ENCODE measurements around the gene KRT4.

The KRT4 gene

GRCh38 chr12:52779914-52780313, 34.0 kb downstream of the KRT4 start:
- Histone ChIP-seq H3K23ac (ENCODE audit: low read length) (no peak overlapping the region), H2BK120ac (ENCODE audit: low read depth, low read length) (no peak overlapping the region), H4K5ac (ENCODE audit: low read length) (no peak overlapping the region), H3K27me3 (ENCODE audit: insufficient read depth, low read length, poor library complexity) (no peaks in the 10 kb centered on the region), H3K4me2 (ENCODE audit: low read length) (no peak overlapping the region), H3K79me1 (ENCODE audit: low read length) (no peaks in the 10 kb centered on the region), H4K8ac (ENCODE audit: low read depth, low read length) (no peak overlapping the region), H3K56ac (ENCODE audit: low read length) (no peak overlapping the region), H2BK15ac (replicated peaks; ENCODE audit: low read depth) (no peak overlapping the region), H2AK5ac (ENCODE audit: low read length) (no peak overlapping the region), H3K79me2 (ENCODE audit: control insufficient read depth, insufficient read depth, low read length) (no peaks in the 10 kb centered on the region), H3K36me3 (ENCODE audit: control insufficient read depth, insufficient read depth, low read length) (no peaks in the 10 kb centered on the region), H2BK5ac (ENCODE audit: low read length) (no peak overlapping the region), H3K9ac (ENCODE audit: low read length) (no peak overlapping the region), H3K4ac (ENCODE audit: low read depth, low read length) (no peak overlapping the region), H3K4me3 (ENCODE audit: low read length) (no peak overlapping the region), H3K18ac (ENCODE audit: low read length) (no peak overlapping the region), H3K4me1 (ENCODE audit: control insufficient read depth, low read depth, low read length) (no peaks in the 10 kb centered on the region), H3K27ac (ENCODE audit: low read depth, low read length) (no peak overlapping the region)
- no CpG with 5 or more reads among the region's 6 CpGs for WGBS (ENCODE audit: extremely low coverage, insufficient coverage, low lambda C conversion rate)
- DNase-seq = no peak

GRCh38 chr12:52778833-52779232, 35.1 kb downstream of the KRT4 start:
- Histone ChIP-seq H3K4me3 (ENCODE audit: low read length) (no peak overlapping the region), H4K8ac (ENCODE audit: low read depth, low read length) (no peak overlapping the region), H3K27me3 (ENCODE audit: insufficient read depth, low read length, poor library complexity) (no peaks in the 10 kb centered on the region), H3K79me2 (ENCODE audit: control insufficient read depth, insufficient read depth, low read length) (no peaks in the 10 kb centered on the region), H2AK5ac (ENCODE audit: low read length) (no peak overlapping the region), H4K5ac (ENCODE audit: low read length) (no peak overlapping the region), H3K27ac (ENCODE audit: low read depth, low read length) (no peak overlapping the region), H3K23ac (ENCODE audit: low read length) (no peak overlapping the region), H2BK120ac (ENCODE audit: low read depth, low read length) (no peak overlapping the region), H3K36me3 (ENCODE audit: control insufficient read depth, insufficient read depth, low read length) (no peaks in the 10 kb centered on the region), H2BK5ac (ENCODE audit: low read length) (no peak overlapping the region), H2BK15ac (replicated peaks; ENCODE audit: low read depth) (no peak overlapping the region), H3K4me1 (ENCODE audit: control insufficient read depth, low read depth, low read length) (no peaks in the 10 kb centered on the region), H3K79me1 (ENCODE audit: low read length) (no peaks in the 10 kb centered on the region), H3K4me2 (ENCODE audit: low read length) (no peak overlapping the region), H3K9ac (ENCODE audit: low read length) (no peak overlapping the region), H3K4ac (ENCODE audit: low read depth, low read length) (no peak overlapping the region), H3K18ac (ENCODE audit: low read length) (no peak overlapping the region), H3K56ac (ENCODE audit: low read length) (no peak overlapping the region)
- no peak for DNase-seq
- WGBS (ENCODE audit: extremely low coverage, insufficient coverage, low lambda C conversion rate) = no CpG with 5 or more reads among the region's 2 CpGs

GRCh38 chr12:52777566-52777965, 36.4 kb downstream of the KRT4 start:
- no peak overlapping the region for H3K27ac ChIP-seq (ENCODE audit: low read depth, low read length)
- H4K5ac ChIP-seq (ENCODE audit: low read length) = no peak overlapping the region
- no peak overlapping the region for H2AK5ac ChIP-seq (ENCODE audit: low read length)
- H3K4me3 ChIP-seq (ENCODE audit: low read length) = no peak overlapping the region
- no peak overlapping the region for H3K4me2 ChIP-seq (ENCODE audit: low read length)
- H3K36me3 ChIP-seq (ENCODE audit: control insufficient read depth, insufficient read depth, low read length) = no peaks in the 10 kb centered on the region
- H3K79me1 ChIP-seq (ENCODE audit: low read length) = no peaks in the 10 kb centered on the region
- no peak overlapping the region for H3K9ac ChIP-seq (ENCODE audit: low read length)
- H3K23ac ChIP-seq (ENCODE audit: low read length) = no peak overlapping the region
- no peaks in the 10 kb centered on the region for H3K79me2 ChIP-seq (ENCODE audit: control insufficient read depth, insufficient read depth, low read length)
- no peak overlapping the region for H2BK5ac ChIP-seq (ENCODE audit: low read length)
- no peak overlapping the region for H3K18ac ChIP-seq (ENCODE audit: low read length)
- H3K56ac ChIP-seq (ENCODE audit: low read length) = no peak overlapping the region
- H3K4ac ChIP-seq (ENCODE audit: low read depth, low read length) = no peak overlapping the region
- no peak overlapping the region for H4K8ac ChIP-seq (ENCODE audit: low read depth, low read length)
- H3K4me1 ChIP-seq (ENCODE audit: control insufficient read depth, low read depth, low read length) = no peaks in the 10 kb centered on the region
- no peak for DNase-seq
- no peaks in the 10 kb centered on the region for H3K27me3 ChIP-seq (ENCODE audit: insufficient read depth, low read length, poor library complexity)
- H2BK15ac ChIP-seq (replicated peaks; ENCODE audit: low read depth) = no peak overlapping the region
- WGBS (ENCODE audit: extremely low coverage, insufficient coverage, low lambda C conversion rate) = no CpG with 5 or more reads among the region's 4 CpGs
- no peak overlapping the region for H2BK120ac ChIP-seq (ENCODE audit: low read depth, low read length)

GRCh38 chr12:52776913-52777395, 37.0 kb downstream of the KRT4 start, which contains the start of gene KRT76:
TSS of gene KRT76 (minus strand) at chr12:52777345. CDS start at chr12:52777291, 54 bp downstream.
- no peaks in the 10 kb centered on the region for H3K27me3 ChIP-seq (ENCODE audit: insufficient read depth, low read length, poor library complexity)
- H3K4me2 ChIP-seq (ENCODE audit: low read length) = no peak within 1 kb of the TSS
- no peak within 1 kb of the TSS for H2BK15ac ChIP-seq (replicated peaks; ENCODE audit: low read depth)
- H3K4me3 ChIP-seq (ENCODE audit: low read length) = no peak within 1 kb of the TSS
- H3K23ac ChIP-seq (ENCODE audit: low read length) = no peak within 1 kb of the TSS
- no peak within 1 kb of the TSS for H3K56ac ChIP-seq (ENCODE audit: low read length)
- WGBS (ENCODE audit: extremely low coverage, insufficient coverage, low lambda C conversion rate) = no CpG with 5 or more reads among the region's 8 CpGs
- H2AK5ac ChIP-seq (ENCODE audit: low read length) = no peak within 1 kb of the TSS
- no peak within 1 kb of the TSS for H2BK5ac ChIP-seq (ENCODE audit: low read length)
- no peak for DNase-seq
- H3K79me2 ChIP-seq (ENCODE audit: control insufficient read depth, insufficient read depth, low read length) = no peaks in the 10 kb centered on the region
- H4K8ac ChIP-seq (ENCODE audit: low read depth, low read length) = no peak within 1 kb of the TSS
- no peaks in the 10 kb centered on the region for H3K79me1 ChIP-seq (ENCODE audit: low read length)
- H3K4me1 ChIP-seq (ENCODE audit: control insufficient read depth, low read depth, low read length) = no peaks in the 10 kb centered on the region
- H4K5ac ChIP-seq (ENCODE audit: low read length) = no peak within 1 kb of the TSS
- no peak within 1 kb of the TSS for H2BK120ac ChIP-seq (ENCODE audit: low read depth, low read length)
- H3K9ac ChIP-seq (ENCODE audit: low read length) = no peak within 1 kb of the TSS
- no peak within 1 kb of the TSS for H3K27ac ChIP-seq (ENCODE audit: low read depth, low read length)
- no peak within 1 kb of the TSS for H3K4ac ChIP-seq (ENCODE audit: low read depth, low read length)
- H3K18ac ChIP-seq (ENCODE audit: low read length) = no peak within 1 kb of the TSS
- no peaks in the 10 kb centered on the region for H3K36me3 ChIP-seq (ENCODE audit: control insufficient read depth, insufficient read depth, low read length)

- Histone ChIP-seq H2BK5ac (ENCODE audit: low read length) (no peak overlapping the region), H3K56ac (ENCODE audit: low read length) (no peak overlapping the region), H3K4me2 (ENCODE audit: low read length) (no peak overlapping the region), H3K23ac (ENCODE audit: low read length) (no peak overlapping the region), H3K36me3 (ENCODE audit: control insufficient read depth, insufficient read depth, low read length) (no peaks in the 10 kb centered on the region), H2AK5ac (ENCODE audit: low read length) (no peak overlapping the region), H3K79me2 (ENCODE audit: control insufficient read depth, insufficient read depth, low read length) (no peaks in the 10 kb centered on the region), H2BK15ac (replicated peaks; ENCODE audit: low read depth) (no peak overlapping the region), H3K27me3 (ENCODE audit: insufficient read depth, low read length, poor library complexity) (no peaks in the 10 kb centered on the region), H3K18ac (ENCODE audit: low read length) (no peak overlapping the region), H2BK120ac (ENCODE audit: low read depth, low read length) (no peak overlapping the region), H3K4me3 (ENCODE audit: low read length) (no peak overlapping the region), H3K79me1 (ENCODE audit: low read length) (no peaks in the 10 kb centered on the region), H3K9ac (ENCODE audit: low read length) (no peak overlapping the region), H4K8ac (ENCODE audit: low read depth, low read length) (no peak overlapping the region), H4K5ac (ENCODE audit: low read length) (no peak overlapping the region), H3K27ac (ENCODE audit: low read depth, low read length) (no peak overlapping the region), H3K4ac (ENCODE audit: low read depth, low read length) (no peak overlapping the region), H3K4me1 (ENCODE audit: control insufficient read depth, low read depth, low read length) (no peaks in the 10 kb centered on the region)
- WGBS (ENCODE audit: extremely low coverage, insufficient coverage, low lambda C conversion rate) = no CpG with 5 or more reads among the region's 5 CpGs
- DNase-seq = no peak
Observed at GRCh38 chr12:52776435-52776834, 37.5 kb downstream of the KRT4 start.

GRCh38 chr12:52774629-52775250, 39.2 kb downstream of the KRT4 start:
- Histone ChIP-seq H3K79me1 (ENCODE audit: low read length) (no peaks in the 10 kb centered on the region), H2BK5ac (ENCODE audit: low read length) (no peak overlapping the region), H3K36me3 (ENCODE audit: control insufficient read depth, insufficient read depth, low read length) (no peaks in the 10 kb centered on the region), H3K79me2 (ENCODE audit: control insufficient read depth, insufficient read depth, low read length) (no peaks in the 10 kb centered on the region), H3K4me3 (ENCODE audit: low read length) (no peak overlapping the region), H3K9ac (ENCODE audit: low read length) (no peak overlapping the region), H3K23ac (ENCODE audit: low read length) (no peak overlapping the region), H2BK120ac (ENCODE audit: low read depth, low read length) (no peak overlapping the region), H2BK15ac (replicated peaks; ENCODE audit: low read depth) (no peak overlapping the region), H3K4ac (ENCODE audit: low read depth, low read length) (no peak overlapping the region), H4K8ac (ENCODE audit: low read depth, low read length) (no peak overlapping the region), H3K27me3 (ENCODE audit: insufficient read depth, low read length, poor library complexity) (no peaks in the 10 kb centered on the region), H3K56ac (ENCODE audit: low read length) (no peak overlapping the region), H3K4me2 (ENCODE audit: low read length) (no peak overlapping the region), H3K27ac (ENCODE audit: low read depth, low read length) (no peak overlapping the region), H2AK5ac (ENCODE audit: low read length) (no peak overlapping the region), H3K4me1 (ENCODE audit: control insufficient read depth, low read depth, low read length) (no peaks in the 10 kb centered on the region), H4K5ac (ENCODE audit: low read length) (no peak overlapping the region), H3K18ac (ENCODE audit: low read length) (no peak overlapping the region)
- no CpG with 5 or more reads among the region's 8 CpGs for WGBS (ENCODE audit: extremely low coverage, insufficient coverage, low lambda C conversion rate)
- DNase-seq = no peak
